GM18951 (cell line): ENCODE results near the gene NDUFB1.

Experiments used
- POLR2A ChIP-seq: IDR thresholded peaks from 4 replicates; pipeline ENCODE4 v1.6.1; 2011; ENCODE audit warnings: mild to moderate bottlenecking; ENCODE audit not compliant: insufficient read length, insufficient read depth; ENCODE audit errors: extremely low read depth
- in situ Hi-C: fragments of 300-500 bp; cut with MboI; formaldehyde crosslinking; loops from one replicate; pipeline ENCODE4 v1.12.0; 2022; ENCODE audit warnings: low sequenced_read_pairs, mixed read lengths, inconsistent platforms; ENCODE audit not compliant: unreplicated experiment

The NDUFB1 gene

GRCh38 chr14:92121670-92122350 is at the start of gene NDUFB1, which contains the start of gene CPSF2:
Gene NDUFB1, minus strand, starts transcription at chr14:92121706. Its CDS starts 4,069 bp downstream, at chr14:92117637.
Gene CPSF2, plus strand, starts transcription at chr14:92121969. Its CDS starts 9,016 bp downstream, at chr14:92130985.
- in situ Hi-C loops, result loop anchor here (25.0 kb wide), 1 partner anchor 665 kb away; the partner anchor contains the start of gene GOLGA5
- peak; percentile 98 for TF ChIP-seq POLR2A

DNA sequence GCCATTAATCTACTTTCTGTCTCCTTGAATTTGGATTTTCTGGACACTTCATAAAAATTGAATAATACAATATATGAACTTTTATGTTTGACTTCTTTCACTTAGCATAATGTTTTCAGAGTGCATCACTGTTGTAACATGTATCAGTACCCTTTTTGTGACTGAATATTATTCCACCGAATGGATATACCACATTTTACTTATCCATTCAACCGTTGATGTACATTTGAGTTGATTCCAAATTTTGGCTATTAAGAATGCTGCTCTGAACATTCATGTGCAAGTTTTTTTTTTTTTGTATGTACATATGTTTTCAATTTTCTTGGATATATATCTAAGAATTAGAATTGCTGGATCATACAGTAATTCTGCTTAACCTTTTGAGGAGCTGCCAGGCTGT is 43.5 kb upstream of the NDUFB1 start:
- no peak for TF ChIP-seq POLR2A
- in situ Hi-C loops, result no loop called here

DNA sequence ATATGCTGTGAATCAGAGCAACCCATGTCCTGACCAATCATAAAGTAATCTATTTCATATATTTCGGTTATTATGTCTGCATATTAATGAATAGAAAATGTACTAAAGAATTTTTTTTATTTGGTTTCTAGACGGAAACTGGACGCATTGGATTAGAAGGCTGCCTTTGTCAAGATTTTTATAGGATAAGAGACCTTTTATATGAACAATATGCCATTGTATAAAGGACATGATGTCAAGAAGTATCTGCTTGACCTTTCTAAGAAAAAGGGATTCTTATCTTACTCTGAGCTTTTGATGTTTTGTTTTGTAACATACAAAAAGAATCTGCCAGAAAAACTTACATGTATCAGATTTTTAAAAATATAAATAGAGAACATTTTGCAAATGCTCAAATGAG is 40.0 kb upstream of the NDUFB1 start:
- TF ChIP-seq POLR2A, result no peak
- in situ Hi-C loops, result no loop called here

GRCh38 chr14:92160619-92161018 is 39.1 kb upstream of the NDUFB1 start:
- in situ Hi-C loops, result no loop called here
- TF ChIP-seq POLR2A, result no peak

DNA sequence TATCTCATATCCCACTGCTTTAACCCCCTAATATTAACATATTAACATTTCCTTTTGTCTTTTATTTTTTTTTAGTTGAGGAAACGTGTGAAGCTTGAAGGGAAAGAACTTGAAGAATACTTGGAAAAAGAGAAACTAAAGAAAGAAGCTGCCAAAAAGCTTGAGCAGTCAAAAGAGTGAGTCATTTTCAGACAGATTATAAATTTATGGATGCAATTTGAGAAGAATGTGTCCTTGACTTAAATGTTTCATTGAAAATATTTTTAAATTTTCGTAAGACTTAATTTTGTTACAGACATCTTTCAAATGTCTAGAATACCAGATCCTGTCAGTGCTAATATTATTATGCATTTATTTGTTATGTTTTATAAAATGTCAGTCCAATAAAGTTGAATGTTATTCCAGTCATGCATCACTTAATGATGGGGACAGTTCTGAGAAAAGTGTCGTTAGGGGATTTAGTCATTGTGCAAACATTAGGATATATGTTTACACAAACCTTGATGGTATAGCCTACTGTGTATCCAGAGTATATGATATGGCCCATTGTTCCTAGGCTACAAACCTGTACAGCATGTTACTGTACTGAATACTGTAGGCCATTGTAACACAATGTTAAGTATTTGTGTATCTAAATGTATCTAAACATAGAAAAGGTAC is 32.9 kb upstream of the NDUFB1 start:
- TF ChIP-seq POLR2A, result no peak
- in situ Hi-C loops, result no loop called here

DNA sequence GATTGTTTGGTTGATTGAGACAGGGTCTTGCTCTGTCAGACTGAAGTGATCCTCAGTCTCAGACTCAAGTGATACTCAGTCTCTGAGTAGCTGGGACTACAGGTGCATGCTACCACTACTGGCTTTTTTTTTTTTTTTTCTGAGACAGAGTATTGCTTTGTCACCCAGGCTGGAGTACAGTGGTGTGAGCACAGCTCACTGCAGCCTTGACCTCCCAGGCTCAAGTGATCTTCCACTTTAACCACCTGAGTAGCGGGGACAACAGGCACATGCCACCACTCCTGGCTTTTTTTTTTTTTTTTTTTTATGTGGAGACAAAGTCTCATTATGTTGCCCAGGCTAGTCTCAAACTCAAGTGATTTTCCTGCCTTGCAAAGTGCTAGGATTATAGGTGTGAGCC is 32.1 kb upstream of the NDUFB1 start:
- in situ Hi-C loops, result no loop called here
- no peak for TF ChIP-seq POLR2A

DNA sequence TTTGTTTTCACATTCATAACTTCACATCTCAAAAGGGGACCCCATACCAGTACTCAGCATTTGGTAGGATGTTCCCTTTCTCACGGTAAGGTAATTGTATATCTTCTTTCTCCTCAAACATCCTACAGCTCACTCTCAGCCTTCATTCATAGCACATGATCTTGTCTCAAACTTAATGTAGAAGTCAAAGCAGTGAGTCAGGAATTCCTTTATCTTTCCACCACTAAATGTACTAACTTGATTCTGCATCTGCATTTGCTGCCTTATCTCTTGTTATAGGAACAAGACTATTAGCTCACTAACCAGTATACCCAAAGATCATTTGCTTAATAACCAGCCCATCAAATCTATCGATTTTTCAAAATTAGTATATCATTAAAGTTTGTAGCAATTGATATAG is 23.2 kb upstream of the NDUFB1 start:
- no peak for TF ChIP-seq POLR2A
- in situ Hi-C loops, result loop anchor here (25.0 kb wide), 1 partner anchor 543 kb away; no protein-coding TSS in a partner anchor

DNA sequence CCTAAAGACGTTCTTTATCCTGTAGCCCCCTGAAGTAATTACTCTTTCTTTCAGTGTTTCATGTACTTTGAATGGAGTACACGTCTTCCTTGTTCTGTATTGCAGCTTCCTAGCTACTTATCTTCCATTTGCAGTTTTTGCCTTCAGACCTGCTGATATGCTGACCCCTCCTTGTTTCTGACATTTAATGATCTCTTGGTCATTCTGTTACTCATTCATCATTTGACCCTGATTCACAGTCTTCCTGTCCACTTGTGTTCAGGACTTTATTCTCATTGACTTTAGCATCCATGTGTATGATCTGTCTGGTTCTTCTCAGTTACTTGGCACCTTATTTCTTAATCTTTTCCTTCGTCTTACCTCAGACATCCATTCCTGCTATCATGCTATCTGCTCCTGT is 22.5 kb upstream of the NDUFB1 start:
- no peak for TF ChIP-seq POLR2A
- in situ Hi-C loops, result loop anchor here (25.0 kb wide), 1 partner anchor 543 kb away; no protein-coding TSS in a partner anchor

GRCh38 chr14:92143309-92143708 is 21.8 kb upstream of the NDUFB1 start:
- in situ Hi-C loops, result loop anchor here (25.0 kb wide), 1 partner anchor 544 kb away; no protein-coding TSS in a partner anchor

GRCh38 chr14:92135269-92135668 is 13.8 kb upstream of the NDUFB1 start:
- no peak for TF ChIP-seq POLR2A
- in situ Hi-C loops, result loop anchor here (25.0 kb wide), 1 partner anchor 552 kb away; no protein-coding TSS in a partner anchor

More at GRCh38 chr14:92143309-92143708, 21.8 kb upstream of the NDUFB1 start:
- TF ChIP-seq POLR2A, result no peak

- no peak for TF ChIP-seq POLR2A
- in situ Hi-C loops, result loop anchor here (25.0 kb wide), 1 partner anchor 553 kb away; no protein-coding TSS in a partner anchor
Observed at GRCh38 chr14:92134456-92134855, 12.9 kb upstream of the NDUFB1 start.

GRCh38 chr14:92122761-92123160 is 1.3 kb upstream of the NDUFB1 start:
- no peak for TF ChIP-seq POLR2A

DNA sequence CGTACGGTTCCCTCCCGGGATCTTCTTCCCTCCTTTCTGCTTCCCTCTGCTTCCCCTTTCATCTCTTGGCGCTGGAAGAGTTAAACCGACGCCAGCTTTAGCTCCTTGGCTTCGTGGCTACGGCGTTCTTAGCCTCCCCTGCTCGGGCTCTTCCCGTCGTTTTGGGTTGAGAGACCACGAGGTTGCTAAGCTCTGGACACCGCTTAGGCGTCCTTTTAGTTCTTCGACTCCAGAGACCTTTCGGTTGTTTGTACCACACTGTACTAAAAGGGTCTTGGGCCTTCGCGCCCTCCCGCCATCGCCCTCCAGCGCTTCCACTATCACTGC is 808 bp upstream of the NDUFB1 start:
- in situ Hi-C loops, result loop anchor here (25.0 kb wide), 1 partner anchor 665 kb away; the partner anchor contains the start of gene GOLGA5
- no peak for TF ChIP-seq POLR2A

More at GRCh38 chr14:92122761-92123160, 1.3 kb upstream of the NDUFB1 start:
- in situ Hi-C loops, result loop anchor here (25.0 kb wide), 1 partner anchor 665 kb away; the partner anchor contains the start of gene GOLGA5
